Ovary (tissue), 9 donors: Measurements from ENCODE around the gene PMEPA1. TPM values are rescaled to one million over a fixed set of nuclear protein-coding genes. Genes with fewer than 3 reads are reported as not detected.

Experiments used
- DNase-seq, 5 donors: peaks; one replicate each; pipeline ENCODE4 v3.0.0-alpha.2; 2019 to 2020
- H3K27ac ChIP-seq, 2 donors: fragments of 200-600 bp; one replicate each; pipeline versions ENCODE4 v1.5.1 to v1.8.0; 2019 to 2022
- H3K27me3 ChIP-seq: fragments of 200-600 bp; one replicate; pipeline ENCODE4 v1.8.0; 2022
- H3K36me3 ChIP-seq: fragments of 200-600 bp; sonication (generic); one replicate; pipeline ENCODE4 v1.5.1; 2019
- H3K4me1 ChIP-seq: one replicate; pipeline ENCODE4 v1.8.1; 2013; ENCODE audit warnings: mild to moderate bottlenecking, moderate library complexity; ENCODE audit not compliant: insufficient read depth
- H3K4me3 ChIP-seq: fragments of 200-600 bp; sonication (generic); one replicate; pipeline ENCODE4 v1.5.1; 2017
- H3K9me3 ChIP-seq, 2 donors: fragments of 200-600 bp in 1 of 2; sonication (generic) in 1 of 2; one replicate each; pipeline versions ENCODE4 v1.5.1 to v1.8.1; 2013 to 2019; ENCODE audit warnings: mild to moderate bottlenecking in 1 of 2, moderate library complexity in 1 of 2
- EP300 ChIP-seq: sonication (generic); formaldehyde crosslinking; IDR thresholded peaks from one replicate; pipeline ENCODE4 v1.6.1; 2017; ENCODE audit warnings: antibody characterized with exemption
- POLR2A ChIP-seq: fragments of 450-650 bp; IDR thresholded peaks from one replicate; pipeline ENCODE4 v1.6.1; 2017; ENCODE audit warnings: antibody characterized with exemption, mild to moderate bottlenecking, moderate library complexity
- WGBS, 3 donors: extraction: QIAGEN DNeasy Blood & Tissue Kit in 1 of 3; methylation state at CpG; one replicate each; pipeline versions ENCODE4 v1.1.5 to v1.1.7; 2013 to 2017; 5-methylcytosine and 5-hydroxymethylcytosine counted together
- intact Hi-C, 4 donors: fragments of 100-400 bp; cut with DNase I; formaldehyde crosslinking; loops; one replicate each; pipeline versions ENCODE4 v1.11.0 to v1.15.1; 2022 to 2023
- polyA plus RNA-seq, 2 donors: library from polyadenylated mRNA; stranded (reverse); fragments of 200-250 nt in 1 of 2; fragments of 350-450 nt in 1 of 2; fragmentation: Illumina TruSeq in 1 of 2; extraction: RNeasy Lipid Tissue Mini Kit (QIAGEN cat#74804) in 1 of 2; gene quantifications; one replicate each; pipeline ENCODE4 v1.2.3, GENCODE V29; 2013 to 2014
- total RNA-seq, 7 donors: library from RNA; depleted of rRNA in 2 of 7; stranded (reverse); fragments of >200 nt in 2 of 7; fragmentation: NEBNext Ultra II Directional in 3 of 7; extraction: Animal tissue kit (Norgen Biotek cat#: 25700) in 3 of 7; gene quantifications; one replicate each; pipeline versions ENCODE4 v1.1.0 to v1.2.4, GENCODE V29; 2016 to 2023
- TF ChIP-seq, protein P1 (sequence below), 3 donors: fragments of 450-650 bp in 2 of 3; fragments of 200-600 bp in 1 of 3; IDR thresholded peaks; one replicate each; pipeline versions ENCODE4 v1.5.1 to v1.8.0; 2016 to 2022; ENCODE audit warnings: antibody characterized with exemption in 3 of 3, mild to moderate bottlenecking in 1 of 3
- donor health status: DM: no; HTN: no; CAD: no; lungs with moderate emphysema.
- donor health status: DM: no; HTN: no; CAD: no.
- donor health status: Bipolar disorder and iron deficiency.
- donor health status: DM: yes; HTN: yes; CAD: no.
- donor health status: DM: no; HTN: no; CAD: no.
- donor health status: DM: yes; HTN: yes; CAD: no.

PMEPA1 gene
- total and polyA plus RNA-seq, 9 donors = 2.7 to 73.4 (median 17.6) TPM

GRCh38 chr20:57655809-57656155 lies 54.0 kb downstream of the PMEPA1 start:
- intact Hi-C loops = loop anchor here in 3 of 4 donors (2.0 to 10.0 kb wide), 2 partner anchors 429 to 523 kb away; no protein-coding TSS in a partner anchor
- DNase-seq = peak in 2 of 5 donors; percentile 14 to 26
- H3K36me3 ChIP-seq = no peaks in the 10 kb centered on the region
- H3K4me3 ChIP-seq = no peak overlapping the region
- TF ChIP-seq, protein P1, sequence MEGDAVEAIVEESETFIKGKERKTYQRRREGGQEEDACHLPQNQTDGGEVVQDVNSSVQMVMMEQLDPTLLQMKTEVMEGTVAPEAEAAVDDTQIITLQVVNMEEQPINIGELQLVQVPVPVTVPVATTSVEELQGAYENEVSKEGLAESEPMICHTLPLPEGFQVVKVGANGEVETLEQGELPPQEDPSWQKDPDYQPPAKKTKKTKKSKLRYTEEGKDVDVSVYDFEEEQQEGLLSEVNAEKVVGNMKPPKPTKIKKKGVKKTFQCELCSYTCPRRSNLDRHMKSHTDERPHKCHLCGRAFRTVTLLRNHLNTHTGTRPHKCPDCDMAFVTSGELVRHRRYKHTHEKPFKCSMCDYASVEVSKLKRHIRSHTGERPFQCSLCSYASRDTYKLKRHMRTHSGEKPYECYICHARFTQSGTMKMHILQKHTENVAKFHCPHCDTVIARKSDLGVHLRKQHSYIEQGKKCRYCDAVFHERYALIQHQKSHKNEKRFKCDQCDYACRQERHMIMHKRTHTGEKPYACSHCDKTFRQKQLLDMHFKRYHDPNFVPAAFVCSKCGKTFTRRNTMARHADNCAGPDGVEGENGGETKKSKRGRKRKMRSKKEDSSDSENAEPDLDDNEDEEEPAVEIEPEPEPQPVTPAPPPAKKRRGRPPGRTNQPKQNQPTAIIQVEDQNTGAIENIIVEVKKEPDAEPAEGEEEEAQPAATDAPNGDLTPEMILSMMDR (IDR thresholded peaks at IDR 0.05) = no peak
- TF ChIP-seq POLR2A = no peak
- no peak for TF ChIP-seq EP300
- H3K9me3 ChIP-seq = no peaks in the 10 kb centered on the region
- peaks cover 5% of the 10 kb centered on the region for H3K4me1 ChIP-seq
- no peak overlapping the region for H3K27ac ChIP-seq
- WGBS, 3 donors = 82 to 87% (median 84%) methylated on average over 11 of the region's 11 CpGs
- H3K27me3 ChIP-seq = no peaks in the 10 kb centered on the region

DNA sequence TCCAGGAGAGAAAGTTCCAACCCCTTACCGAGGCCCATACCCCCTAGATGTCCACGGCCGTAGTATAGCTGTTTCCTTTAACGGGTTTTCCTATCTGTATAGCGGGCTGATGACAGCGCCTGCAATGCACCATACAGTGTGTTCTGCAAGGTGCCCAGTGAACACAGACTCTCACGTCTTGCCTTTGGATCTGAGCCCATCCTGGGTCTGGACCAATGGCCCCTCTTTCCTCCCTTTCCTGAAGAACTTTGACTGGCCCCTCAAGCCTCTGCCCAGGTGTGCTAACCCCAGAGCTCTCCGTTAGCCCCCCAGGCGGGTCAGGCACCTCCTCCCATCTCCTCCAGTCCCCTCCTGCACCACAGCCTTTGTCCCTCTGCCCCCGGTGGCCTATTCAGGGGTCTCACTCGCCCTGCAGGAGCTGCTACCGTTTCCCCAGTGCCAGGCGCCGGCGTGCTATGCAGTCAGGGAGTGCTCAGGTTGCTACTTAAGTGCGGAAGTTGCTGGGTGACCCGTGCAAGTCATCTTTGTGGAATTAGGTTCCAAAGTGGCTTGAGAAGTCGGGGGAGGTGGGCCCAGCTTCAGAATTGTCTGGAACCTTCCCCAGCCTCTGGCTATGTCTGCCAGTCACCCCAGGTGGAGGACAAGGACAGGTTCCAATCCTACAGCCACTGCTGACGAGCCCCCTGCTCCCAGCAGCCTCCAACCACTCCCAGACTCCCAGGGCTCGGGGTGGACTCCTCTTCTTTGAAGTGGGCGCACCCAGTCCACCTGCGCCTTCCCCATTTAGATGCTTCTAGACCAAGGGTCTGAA lies 54.6 kb downstream of the PMEPA1 start:
- Histone ChIP-seq H3K27me3 (no peaks in the 10 kb centered on the region), H3K36me3 (no peaks in the 10 kb centered on the region), H3K9me3 (no peaks in the 10 kb centered on the region), H3K4me3 (no peak overlapping the region), H3K4me1 (peaks cover 3% of the 10 kb centered on the region), H3K27ac (no peak overlapping the region)
- TF ChIP-seq EP300 (no peak), POLR2A (no peak)
- TF ChIP-seq, protein P1 (IDR thresholded peaks at IDR 0.05) = no peak
- peak in 3 of 5 donors; percentile 9 to 34 (median 33) for DNase-seq
- WGBS, 3 donors = 85 to 90% (median 87%) methylated on average over 22 of the region's 22 CpGs
- intact Hi-C loops = loop anchor here (2.0 to 10.0 kb wide), 3 partner anchors 430 to 527 kb away; no protein-coding TSS in a partner anchor

- no peaks in the 10 kb centered on the region for H3K9me3 ChIP-seq
- DNase-seq = peak; percentile 41 to 73 (median 67)
- no peaks in the 10 kb centered on the region for H3K27me3 ChIP-seq
- H3K4me1 ChIP-seq = peaks cover 3% of the 10 kb centered on the region
- H3K36me3 ChIP-seq = no peaks in the 10 kb centered on the region
- intact Hi-C loops = loop anchor here (2.0 to 10.0 kb wide), 3 partner anchors 430 to 528 kb away; no protein-coding TSS in a partner anchor
- no peak overlapping the region for H3K27ac ChIP-seq
- TF ChIP-seq POLR2A = no peak
- TF ChIP-seq, protein P1 (IDR thresholded peaks at IDR 0.05) = peak; percentile 77 to 90 (median 87)
- H3K4me3 ChIP-seq = no peak overlapping the region
- 40 to 46% (median 41%) methylated on average over 12 of the region's 12 CpGs for WGBS, 3 donors
Observed at GRCh38 chr20:57654363-57654997, 55.3 kb downstream of the PMEPA1 start.

DNA sequence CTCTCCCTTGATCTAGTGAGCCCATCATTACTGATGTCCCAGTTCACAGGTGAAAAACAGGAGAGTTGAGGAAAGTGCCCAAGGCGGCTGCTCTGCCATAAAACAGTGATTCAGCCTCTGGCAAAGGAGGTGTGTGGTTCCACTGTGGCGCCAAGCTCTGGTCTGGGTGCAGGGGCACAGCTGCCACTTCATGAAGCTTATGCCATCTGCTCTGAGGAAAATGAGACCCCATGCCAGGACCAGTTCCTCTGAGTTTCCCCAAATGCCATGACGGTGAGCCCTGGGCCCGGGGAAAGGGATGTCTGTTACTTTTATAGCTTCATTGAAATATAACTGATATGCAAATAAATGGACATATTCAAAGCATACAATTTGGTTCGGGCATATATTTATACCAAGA lies 55.9 kb downstream of the PMEPA1 start:
- intact Hi-C loops = loop anchor here (2.0 to 10.0 kb wide), 3 partner anchors 431 to 528 kb away; no protein-coding TSS in a partner anchor
- Histone ChIP-seq H3K36me3 (no peaks in the 10 kb centered on the region), H3K4me3 (no peak overlapping the region), H3K27ac (no peak overlapping the region), H3K4me1 (peaks cover 3% of the 10 kb centered on the region), H3K27me3 (no peaks in the 10 kb centered on the region), H3K9me3 (no peaks in the 10 kb centered on the region)
- DNase-seq = peak in 2 of 5 donors; percentile 4 to 9
- TF ChIP-seq, protein P1 (IDR thresholded peaks at IDR 0.05) = no peak
- no peak for TF ChIP-seq EP300
- WGBS, 3 donors = 58 to 60% (median 60%) methylated on average over 5 of the region's 5 CpGs
